Occipital lobe (tissue), 2 donors: ENCODE data around the gene FAM193A. TPM values are rescaled to one million over a fixed set of nuclear protein-coding genes. Genes with fewer than 3 reads are reported as not detected.
"Not testable (repeated sequence)": the region's sequence is repeated elsewhere in the genome, so short reads cannot be mapped to it uniquely, and the experiment has no call there.

Source experiments
- DNase-seq: peaks from one replicate; lab custom pipeline; 2025; lab: John Stamatoyannopoulos, UW
- total RNA-seq: library from RNA; depleted of rRNA; stranded (reverse); fragments of >200 nt; gene quantifications from one replicate; pipeline ENCODE4 v1.2.3, GENCODE V29; 2014

The FAM193A gene
- total RNA-seq, 1 donor from 2014 or later: 15.0 TPM

DNA sequence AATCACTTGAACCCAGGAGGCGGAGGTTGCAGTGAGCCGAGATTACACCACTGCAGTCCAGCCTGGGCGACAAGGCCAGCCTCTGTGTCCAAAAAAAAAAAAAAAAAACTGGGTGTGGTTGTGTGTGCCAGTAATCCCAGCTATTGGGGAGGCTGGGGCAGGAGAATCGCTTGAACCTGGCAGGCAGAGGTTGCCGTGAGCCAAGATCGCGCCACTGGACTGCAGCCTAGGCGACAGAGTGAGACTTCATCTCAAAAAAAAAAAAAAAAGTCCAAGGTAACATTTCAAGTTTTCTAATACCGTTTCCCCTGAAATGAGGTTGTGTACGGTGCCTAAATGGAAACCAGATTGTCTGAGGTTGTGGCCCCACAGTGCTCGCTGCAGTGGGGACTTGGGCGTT is 35.6 kb downstream of the FAM193A start:
- DNase-seq: no peak

GRCh38 chr4:2572866-2573265 is 36.4 kb downstream of the FAM193A start:
- no peak for DNase-seq

DNA sequence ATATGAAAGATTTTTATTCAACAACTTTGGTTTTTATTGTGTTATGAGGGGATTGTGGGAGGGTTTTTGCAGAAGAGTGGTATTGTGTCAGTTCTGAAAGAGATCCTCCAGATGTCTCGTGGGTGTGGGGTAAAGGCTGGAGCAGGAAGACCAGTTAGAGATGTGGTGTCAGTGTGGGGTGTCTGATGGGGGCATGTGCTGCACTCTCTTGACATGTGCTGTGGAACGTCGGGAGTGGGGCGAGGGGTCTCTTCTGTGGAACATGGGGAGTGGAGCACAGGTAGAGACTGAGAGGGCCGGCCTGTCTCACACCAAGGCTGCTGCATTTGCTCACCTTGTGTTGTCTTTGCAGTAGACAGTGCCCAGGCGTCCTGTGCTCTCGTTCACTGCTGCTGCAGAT is 37.6 kb downstream of the FAM193A start:
- DNase-seq: no peak

- no peak for DNase-seq
Measured at GRCh38 chr4:2574863-2575262, 38.4 kb downstream of the FAM193A start.

- no peak for DNase-seq
Measured at GRCh38 chr4:2576290-2576689, 39.8 kb downstream of the FAM193A start.

DNA sequence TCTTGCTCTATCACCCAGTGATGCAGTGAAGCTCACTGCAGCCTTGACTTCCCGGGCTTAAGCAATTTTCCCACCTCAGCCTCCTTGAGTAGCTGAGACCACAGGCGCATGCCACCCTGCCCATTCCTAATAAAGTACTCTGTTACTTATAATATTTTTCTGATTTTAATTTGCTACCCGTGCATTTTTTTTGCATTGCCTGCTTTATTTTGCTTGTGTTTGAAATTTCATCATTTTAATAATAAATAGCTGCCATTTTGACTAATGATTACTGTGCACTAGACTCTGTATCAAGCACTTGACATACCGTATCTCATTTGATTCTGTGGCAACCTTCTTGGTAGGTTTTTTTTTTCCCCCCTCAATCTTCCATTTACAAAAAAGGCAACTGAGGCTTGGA is 41.7 kb downstream of the FAM193A start:
- DNase-seq: no peak

DNA sequence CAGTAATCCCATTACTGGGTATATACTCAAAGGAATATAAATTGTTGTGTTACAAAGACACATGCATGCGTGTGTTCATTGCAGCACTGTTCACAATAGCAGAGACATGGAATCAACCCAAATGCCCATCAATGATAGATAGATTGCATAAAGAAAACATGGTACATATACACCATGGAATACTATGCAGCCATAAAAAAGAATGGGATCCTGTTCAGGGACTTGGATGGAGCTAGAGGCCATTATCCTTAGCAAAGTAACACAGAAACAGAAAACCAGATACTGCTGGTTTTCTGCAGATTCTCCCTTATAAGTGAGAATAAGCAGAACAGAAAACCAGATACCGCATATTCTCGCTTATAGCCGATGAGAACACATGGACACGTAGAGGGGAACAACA is 43.5 kb downstream of the FAM193A start:
- DNase-seq: no peak

DNA sequence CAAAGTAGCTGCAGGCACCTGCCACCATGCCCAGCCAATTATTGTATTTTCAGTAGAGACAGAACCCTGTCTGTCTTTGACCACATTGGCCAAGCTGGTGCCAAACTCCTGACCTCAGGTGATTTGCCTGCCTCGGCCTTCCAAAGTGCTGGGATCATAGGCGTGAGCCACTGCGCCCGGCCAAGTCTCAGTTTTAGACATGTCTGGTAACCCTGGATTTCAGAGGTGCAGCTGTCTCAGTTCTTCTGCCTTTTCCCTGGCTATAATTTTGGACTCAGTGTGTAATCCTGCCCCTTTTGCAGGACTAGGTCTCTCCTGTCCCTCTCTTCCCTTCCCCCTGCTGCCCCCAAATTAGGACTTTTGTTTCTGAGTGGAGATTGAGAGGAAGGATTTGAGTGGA is 46.6 kb downstream of the FAM193A start:
- no peak for DNase-seq

DNA sequence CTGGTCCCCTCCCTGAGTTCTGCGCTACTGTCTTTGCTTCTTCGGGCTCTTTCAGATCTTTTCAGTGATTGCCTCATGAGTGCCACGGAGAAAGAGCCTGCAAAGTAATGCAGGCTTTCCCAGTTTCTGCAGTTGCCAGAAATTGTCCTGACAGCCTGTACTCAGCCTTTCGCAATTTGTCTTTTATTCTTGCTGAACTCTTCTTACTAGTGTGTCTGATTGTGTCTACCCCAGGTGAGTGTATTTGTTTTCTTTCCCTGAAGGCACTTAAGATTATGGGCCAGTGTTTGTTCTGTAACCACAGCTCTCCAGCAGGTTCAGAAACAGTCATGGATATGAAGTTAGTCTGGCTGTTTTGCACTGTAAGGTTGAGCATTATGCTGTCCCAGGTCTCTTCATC is 47.1 kb downstream of the FAM193A start:
- no peak for DNase-seq

DNA sequence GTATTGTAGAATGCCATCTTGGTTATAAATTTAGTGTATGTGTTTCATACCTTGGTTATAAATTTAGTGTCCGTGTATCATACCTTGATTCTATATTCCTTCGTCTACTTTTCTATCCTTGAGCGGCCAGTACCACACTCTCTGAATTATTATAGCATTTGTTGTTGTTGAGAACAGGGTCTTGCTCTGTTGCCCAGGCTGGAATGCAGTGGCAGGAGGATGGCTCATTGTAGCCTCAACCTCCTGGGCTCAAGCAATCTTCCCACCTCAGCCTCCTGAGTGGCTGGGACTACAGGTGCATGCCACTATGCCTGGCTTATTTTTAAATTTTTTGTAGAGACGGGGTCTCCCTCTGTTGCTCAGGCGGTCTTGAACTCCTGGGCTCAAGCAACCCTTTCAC is 50.1 kb downstream of the FAM193A start:
- DNase-seq: no peak

DNA sequence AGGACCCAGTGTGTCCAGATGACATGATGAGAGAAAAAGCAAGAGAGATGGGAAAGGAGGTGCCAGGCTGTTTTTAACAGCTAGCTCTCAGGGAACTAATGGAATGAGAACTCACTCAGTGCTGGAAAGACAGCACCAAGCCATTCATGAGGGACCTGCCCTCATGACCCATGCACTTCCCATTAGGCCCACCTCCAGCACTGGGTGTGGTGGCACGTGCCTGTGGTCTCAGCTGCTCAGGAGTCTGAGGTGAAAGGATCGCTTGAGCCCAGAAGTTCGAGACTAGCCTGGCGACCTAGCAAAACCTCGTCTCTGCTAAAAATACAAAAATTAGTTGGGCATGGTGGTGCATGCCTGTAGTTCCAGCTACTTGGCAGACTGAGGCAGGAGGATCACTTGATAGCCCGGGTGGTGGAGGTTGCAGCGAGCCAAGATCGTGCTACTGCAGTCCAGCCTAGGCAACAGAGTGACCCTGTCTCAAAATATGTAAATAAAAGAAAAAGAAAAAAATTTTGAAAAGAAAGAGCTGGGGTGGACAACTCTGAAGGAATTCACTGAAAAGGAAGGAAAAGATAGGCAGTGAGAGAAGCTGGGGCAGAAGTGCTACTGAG is 50.9 kb downstream of the FAM193A start:
- no peak for DNase-seq

DNA sequence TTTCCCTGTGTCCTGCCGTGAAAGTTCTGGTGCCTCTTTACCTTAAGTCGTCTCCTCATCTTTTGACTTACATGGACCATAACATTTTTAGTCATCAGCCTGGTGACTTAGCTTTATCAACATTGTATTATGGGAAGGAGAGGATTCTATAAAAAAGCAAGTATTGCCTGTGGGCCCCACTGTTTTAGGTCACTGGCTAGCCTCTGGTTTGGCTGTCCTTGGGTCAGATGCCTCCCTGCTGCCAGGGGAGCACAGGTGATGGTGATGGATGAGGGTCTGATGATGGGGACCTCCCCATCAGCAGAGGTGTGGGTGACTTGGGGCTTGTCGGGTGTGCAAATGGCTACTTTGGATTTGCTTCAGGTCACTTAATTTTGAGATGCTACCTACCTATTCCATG is 51.8 kb downstream of the FAM193A start:
- DNase-seq: no peak

GRCh38 chr4:2591189-2591588 is 54.7 kb downstream of the FAM193A start:
- no peak for DNase-seq

DNA sequence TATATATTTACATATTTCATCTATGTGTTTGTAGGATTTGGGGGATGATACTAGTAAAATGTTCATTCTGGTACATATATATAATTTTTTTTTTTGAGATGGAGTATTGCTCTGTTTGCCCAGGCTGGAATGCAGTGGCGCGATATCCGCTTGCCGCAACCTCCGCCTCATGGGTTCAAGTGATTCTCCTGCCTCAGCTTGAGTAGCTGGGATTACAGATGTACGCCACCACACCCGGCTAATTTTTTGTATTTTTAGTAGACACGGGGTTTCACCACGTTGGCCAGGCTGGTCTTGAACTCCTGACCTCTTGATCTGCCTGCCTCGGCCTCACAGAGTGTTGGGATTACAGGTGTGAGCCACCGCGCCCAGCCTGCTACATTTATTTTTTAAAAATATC is 55.6 kb downstream of the FAM193A start:
- not testable (repeated sequence) for DNase-seq

DNA sequence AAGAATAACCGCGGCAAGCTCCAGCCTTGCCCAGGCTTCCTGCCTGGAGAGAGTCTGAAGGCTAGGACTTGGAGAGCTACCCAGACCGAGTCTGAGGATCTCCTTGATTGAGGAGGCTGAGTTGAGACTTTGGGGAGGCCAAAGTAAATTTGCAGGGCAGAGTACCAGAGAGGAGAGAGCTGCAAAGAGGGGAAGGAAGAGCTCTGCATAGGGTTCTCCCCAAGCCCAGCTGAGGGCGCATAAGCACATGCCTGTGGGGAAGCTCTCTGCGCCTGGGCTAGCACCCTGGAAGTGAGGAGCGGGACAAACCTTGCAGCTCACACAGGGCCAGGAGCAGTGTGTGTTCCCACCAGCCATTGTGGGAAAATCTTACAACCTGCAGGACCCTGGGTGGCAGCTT is 56.1 kb downstream of the FAM193A start:
- no peak for DNase-seq

DNA sequence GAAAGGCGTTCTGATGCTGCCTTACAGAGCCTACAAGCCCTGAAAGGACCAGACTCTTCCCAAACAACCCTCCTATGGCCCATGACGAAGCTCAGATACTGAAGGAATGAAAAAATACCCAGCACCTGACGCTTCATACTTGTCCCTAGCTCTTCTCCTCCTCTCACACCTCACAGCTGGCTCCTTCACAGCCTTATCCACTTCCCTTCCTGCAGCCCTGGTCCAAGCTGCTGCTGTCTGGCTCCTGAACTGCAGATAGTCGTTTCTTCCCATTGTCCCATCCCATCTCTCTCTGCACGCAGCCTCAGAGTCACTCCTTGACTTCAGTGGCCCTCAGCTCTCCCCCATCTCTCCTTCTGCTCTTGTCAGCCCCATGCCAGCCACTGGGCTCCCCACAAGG is 56.6 kb downstream of the FAM193A start:
- no peak for DNase-seq

DNA sequence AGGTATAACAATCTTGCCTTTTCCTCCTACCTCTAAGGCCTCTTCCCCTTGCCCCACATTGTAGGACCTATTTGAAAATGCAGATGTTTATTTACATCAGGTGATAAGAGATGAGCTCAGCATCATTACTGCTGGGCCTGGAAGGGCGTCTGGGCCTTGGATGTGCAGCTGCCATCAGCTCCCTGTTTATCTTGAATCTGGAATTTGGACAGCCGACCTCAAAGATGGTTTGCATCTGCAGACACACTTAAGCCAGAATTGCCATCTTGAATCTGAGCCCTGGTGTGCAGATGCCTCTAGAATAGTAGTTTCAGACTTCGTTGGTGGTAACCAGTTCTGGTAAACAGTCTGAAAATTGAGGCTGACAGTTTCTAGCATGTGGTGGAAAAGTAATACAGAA is 59.0 kb downstream of the FAM193A start:
- no peak for DNase-seq

DNA sequence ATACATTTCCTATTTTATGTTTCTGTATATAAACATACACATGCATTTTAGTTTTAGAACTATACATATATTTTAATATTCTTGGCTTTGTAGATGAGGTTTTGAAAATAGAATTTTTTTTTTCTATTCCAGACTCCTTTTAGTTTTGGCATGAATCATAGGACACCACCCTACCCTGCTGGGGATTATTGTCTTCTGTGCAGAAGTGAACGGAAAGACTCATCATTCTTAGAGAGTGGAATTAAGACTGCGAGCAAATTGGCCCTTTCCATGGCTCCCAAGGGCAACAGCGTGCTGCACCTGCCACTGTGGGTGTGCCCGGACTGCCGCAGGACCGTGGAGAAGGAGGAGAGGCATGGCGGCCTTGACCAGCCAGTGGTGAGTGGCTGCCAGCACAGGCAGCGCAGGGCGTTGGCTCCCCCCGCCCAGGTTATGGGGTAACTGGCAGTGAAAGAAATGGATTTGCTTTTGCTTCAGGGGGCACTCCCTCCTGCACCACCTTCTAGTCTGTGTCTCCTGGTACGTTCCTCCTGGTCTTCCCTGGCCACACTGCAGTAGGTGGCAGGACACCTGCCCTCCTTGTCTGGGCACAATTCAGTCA is 59.6 kb downstream of the FAM193A start:
- no peak for DNase-seq

GRCh38 chr4:2596611-2597010 is 60.2 kb downstream of the FAM193A start:
- DNase-seq: no peak

- DNase-seq: no peak
Measured at GRCh38 chr4:2598511-2599303, 62.3 kb downstream of the FAM193A start.

DNA sequence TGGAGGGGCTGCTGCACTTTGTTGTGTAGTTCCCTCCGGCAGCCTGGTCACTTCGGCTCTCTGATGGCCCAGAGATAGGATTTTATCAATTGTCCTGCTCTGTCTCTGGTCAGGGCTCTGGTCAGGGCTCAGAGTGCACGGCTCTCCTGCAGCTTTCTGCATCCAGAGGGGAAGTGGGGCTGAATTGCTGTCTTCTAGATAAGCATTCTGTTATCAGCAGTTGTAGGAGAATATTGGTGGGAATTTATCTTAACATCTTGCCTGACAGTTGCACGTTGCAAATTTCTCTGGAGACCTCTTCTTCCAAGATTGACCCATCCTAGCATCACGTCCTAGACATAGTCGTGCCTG is 62.8 kb downstream of the FAM193A start:
- DNase-seq: no peak

- DNase-seq: no peak
Measured at GRCh38 chr4:2600878-2601277, 64.4 kb downstream of the FAM193A start.

GRCh38 chr4:2604614-2605013 is 68.2 kb downstream of the FAM193A start:
- no peak for DNase-seq
